Measurements from ENCODE around the gene LHPP. TPM values are rescaled to one million over a fixed set of nuclear protein-coding genes. Genes with fewer than 3 reads are reported as not detected.

LHPP gene
- total RNA-seq, 1 experiment from 2014 or later, result 8.2 TPM

DNA sequence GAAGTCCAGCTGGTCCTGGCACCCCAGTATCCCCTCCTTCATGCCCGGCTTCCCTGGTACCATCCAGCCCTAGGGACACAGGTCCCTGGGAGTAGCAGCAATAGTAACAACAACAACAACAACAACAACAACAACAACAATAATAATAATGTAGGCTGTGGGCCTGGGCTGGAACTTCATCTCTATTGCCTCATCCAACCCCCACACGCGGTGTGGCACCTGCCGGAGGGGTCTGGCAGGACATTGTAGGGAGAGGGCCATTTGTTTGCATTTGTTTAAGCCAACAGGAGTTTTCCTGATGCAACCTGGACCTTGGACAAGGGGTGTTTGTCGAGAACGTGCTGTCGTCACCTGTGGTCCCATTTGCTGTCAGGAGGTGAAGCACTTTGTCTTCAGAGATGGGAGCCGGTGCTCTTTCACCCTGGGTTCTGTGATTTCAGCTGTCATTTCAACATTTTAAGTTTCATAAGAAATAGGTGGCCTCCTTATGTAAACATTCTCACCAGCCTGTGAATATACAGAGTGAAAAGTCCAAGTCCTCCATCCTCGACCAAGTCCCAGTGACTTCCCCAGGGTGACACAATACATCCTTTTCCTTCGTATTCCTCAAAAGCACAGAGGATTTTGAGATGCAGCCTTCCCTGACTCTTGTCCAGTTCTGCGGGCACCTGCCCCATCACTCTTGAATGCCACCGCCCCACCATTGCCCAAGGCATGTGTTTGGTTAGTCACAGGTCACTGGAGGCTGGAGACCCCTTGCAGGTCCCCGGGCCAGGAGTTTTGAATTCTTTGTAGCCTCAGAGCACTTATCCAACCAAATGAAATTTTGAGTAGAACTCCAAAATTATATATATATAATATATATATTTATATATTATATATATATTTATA is 9.2 kb downstream of the LHPP start:
- no peak for DNase-seq (ENCODE audit: low spot score)

DNA sequence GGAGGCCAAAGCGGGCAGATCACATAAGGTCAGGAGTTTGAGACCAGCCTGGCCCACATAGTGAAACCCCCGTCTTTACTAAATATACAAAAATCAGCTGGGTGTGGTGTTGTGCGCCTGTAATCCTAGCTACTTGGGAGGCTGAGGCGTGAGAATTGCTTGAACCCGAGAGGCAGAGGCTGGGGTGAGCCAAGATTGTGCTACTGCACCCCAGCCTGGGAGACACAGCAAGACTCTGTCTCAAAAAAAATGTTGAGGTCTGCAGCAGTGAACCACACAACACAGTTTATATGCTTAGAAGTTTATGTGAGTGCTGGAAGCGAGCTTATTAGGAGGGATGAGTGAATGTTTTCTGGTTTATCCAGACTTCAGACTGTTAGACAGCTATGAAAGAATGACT is 10.4 kb downstream of the LHPP start:
- no peak for DNase-seq (ENCODE audit: low spot score)

DNA sequence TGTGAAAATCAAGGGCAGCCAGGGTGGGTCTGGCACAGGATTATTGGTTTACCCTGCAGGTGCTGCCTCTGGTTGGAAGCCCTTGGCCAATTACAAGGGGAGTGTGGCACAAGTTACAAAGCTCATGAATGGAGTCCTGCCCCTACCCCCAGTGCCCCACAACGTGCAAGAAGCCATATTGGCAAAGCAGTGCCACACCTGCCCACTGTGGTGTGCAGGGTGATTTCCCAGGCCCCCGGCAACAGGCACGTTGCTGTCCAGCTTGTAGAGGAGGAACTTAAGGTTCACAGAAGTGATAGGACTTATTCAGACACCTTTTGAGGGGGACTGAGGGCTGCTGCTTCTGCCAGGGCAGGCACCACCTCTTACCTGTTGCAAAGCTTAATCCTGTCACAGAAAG is 11.4 kb downstream of the LHPP start:
- DNase-seq (ENCODE audit: low spot score), result no peak

DNA sequence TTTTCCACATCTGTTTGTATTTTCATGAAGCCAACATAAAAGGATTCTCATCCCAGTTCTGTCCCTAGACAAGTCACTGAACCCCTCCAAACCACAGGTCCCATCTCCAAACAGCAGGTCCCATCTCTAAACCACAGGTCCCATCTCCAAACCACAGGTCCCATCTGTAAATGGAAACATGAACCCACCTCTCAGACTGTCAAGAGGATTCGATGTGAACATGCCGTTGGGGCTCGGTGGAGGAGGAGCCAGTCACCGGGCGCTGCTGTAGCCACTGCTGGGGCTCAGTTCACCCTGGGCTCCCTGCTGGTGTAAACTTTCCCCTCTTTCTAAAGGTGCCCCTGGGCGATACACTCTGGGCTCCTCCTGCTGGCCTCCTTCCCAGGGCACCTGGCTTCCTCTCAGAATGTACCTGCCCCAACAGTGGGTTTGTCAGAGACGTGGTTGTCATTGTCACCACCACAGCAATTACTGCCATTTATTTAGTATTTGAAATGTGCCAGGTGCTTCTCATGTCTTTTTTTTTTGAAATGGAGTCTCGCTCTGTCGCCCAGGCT is 13.0 kb downstream of the LHPP start:
- DNase-seq (ENCODE audit: low spot score), result no peak

DNA sequence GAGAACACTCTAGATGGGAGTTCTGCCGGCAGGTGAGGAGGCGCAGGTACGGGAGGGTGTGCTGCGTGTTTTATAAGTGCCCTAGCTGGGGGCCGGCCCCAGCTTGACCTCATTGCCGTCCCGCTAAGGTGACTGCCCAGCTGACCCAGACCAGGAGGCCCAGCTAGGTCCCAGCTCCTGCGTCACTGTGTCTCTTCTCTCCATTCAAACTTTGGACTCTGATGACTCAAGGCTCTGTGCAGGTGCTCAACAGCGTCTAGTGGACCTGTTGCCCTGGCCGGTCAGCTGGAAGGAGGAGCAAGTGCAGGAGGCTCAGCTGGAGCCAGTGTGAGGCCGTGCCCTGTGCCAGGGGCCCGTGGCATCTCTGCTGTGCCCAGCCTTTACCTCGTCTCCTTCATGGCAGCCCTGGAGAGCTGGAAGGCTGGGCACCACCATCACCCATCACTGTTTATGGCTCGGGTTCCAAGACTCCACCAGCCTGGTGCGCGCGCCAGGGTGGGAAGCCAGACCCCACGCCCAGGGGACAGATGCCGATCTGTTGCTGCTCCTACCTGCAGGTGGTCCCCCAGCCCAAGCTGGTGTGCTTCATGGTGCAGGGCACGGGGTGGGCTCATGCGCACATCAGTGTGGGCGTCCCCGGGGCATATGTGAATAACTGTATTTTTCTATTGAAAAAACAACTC is 14.6 kb downstream of the LHPP start:
- no peak for DNase-seq (ENCODE audit: low spot score)

DNA sequence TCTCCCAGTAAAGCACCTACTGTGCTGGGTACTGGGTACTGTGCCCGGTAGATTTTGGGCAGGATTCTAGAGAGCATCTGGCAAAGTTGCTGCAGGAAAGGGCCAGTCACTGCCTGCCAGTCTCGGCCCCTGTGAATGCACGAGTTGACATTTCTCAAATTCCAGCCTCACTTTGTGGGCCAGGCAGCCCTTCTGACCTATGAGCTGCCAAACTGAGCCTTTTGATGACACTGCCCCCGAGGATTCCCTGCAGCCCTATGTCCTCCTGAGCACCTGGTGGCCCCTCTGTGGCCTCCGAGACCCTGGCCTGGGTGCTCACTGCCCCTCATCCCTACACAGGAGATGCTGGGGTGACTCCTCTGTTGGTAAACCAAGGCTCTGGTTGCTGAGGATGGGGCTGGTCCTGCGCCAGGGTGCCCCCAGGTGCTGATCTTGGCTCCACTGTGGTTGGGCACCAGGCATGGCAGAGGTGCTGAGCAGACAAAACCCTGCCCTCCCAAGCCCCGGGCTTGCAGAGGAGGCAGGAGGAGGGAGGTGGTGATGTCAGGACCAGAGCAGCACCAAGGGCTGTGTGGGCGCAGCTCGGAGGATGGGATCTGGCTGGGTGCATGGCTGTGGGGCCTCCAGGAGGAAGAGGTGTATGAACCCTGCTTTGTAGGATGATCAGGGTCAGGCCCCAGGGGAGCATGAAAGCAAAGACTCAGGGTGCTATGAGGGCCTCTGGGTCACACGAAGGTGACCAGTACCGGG is 16.2 kb downstream of the LHPP start:
- DNase-seq (ENCODE audit: low spot score), result no peak

DNA sequence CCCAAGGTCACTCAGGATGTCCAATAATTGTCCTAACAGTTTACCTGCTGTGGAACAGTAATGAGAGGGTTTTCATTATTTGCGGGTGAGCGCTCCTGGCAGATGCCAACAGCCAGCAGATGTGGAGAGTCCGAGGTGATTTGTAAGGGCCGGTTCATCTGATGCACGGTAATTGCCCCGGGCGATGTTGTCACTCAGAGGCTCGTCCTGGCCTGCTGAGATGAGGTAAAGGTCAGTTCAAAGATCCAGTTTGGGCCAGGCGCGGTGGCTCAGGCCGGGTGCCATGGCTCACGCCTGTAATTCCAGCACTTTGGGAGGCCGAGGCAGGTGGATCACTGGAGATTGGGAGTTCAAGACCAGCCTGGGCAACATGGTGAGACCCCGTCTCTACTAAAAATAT is 16.9 kb downstream of the LHPP start:
- DNase-seq (ENCODE audit: low spot score), result no peak

DNA sequence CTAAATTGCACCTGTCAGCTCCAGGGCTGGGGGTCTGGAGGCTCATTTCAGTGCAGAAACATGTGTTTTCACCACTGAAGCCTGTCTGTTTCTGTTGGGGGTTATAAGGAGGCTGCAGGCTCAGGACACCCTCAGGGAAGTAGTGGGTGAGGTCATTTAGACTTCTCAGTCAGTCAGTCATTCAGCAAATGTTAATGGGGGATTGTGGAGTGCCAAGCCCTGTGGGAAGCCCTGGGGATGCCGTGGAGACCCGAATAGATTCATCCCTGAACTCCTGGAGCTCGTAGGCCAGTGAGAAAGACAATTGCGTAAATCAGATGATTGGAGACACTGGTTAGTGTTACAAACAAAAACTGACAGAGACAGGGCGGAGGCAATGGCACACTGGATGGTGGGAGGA is 19.2 kb downstream of the LHPP start:
- DNase-seq (ENCODE audit: low spot score), result no peak

DNA sequence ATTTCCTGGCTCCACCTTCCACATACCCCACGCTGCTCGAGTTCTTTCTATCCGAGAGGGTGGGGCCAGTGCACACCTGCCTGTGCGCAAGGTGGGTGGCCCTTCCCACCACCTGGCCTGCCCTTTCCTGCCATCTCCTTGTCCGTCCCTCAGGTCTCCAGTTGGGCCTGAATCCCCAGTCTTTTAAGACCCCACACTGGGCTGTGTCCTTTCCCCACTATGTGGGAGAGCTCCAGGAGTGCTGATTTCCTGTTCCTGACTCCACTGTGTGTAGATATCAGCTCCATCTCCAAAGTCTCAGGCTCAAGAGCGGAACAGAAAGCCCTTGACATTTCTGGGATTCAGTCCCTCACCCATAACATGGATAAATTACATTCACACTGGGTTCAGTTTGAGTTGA is 20.1 kb downstream of the LHPP start:
- DNase-seq (ENCODE audit: low spot score), result no peak

DNA sequence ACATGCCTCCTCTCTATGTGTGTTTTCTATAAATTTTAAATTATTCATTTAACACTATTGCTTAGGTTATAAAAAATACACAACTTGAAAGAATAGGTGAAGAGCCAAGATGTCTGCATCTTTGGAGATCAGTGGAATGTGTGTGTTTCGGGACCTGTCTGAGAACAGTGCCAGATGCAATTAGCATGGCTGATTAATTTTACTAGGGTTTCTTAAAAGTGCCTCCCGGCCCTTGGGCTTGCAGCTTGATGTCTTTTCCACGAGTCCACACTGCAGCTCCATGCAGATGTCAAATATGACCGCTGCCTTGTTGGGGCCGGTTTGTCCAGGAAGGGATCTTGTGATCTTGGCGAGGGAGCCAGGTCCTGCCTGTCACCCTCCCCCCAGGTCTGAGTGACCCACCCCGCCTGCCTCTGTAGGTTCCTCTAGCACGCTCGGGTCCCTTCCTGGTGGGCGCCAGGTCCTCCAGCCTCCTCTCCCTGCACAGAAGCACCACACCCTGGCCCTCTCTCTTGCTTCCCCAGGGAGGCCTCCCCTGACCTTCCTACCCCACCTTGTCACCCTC is 20.7 kb downstream of the LHPP start:
- DNase-seq (ENCODE audit: low spot score), result no peak

DNA sequence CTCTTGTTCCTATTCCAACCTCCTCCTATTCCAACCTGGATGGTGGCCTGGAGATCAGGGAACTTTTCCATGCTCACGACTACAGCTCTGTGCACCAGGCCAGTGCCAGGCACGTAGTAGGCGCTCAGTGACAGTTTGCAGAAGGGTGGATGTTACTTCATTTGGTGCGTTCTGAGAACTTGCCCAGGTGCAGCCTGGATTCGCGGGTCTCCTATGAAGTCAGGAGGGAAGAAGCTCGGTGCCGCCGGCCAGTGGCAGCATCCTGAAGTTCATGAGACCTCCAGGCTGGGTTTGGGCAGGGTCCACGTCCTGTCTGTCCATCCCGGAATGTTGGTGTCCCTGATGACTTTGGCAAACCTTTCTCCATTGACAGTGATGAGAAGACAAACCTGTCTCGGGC is 21.3 kb downstream of the LHPP start:
- no peak for DNase-seq (ENCODE audit: low spot score)

DNA sequence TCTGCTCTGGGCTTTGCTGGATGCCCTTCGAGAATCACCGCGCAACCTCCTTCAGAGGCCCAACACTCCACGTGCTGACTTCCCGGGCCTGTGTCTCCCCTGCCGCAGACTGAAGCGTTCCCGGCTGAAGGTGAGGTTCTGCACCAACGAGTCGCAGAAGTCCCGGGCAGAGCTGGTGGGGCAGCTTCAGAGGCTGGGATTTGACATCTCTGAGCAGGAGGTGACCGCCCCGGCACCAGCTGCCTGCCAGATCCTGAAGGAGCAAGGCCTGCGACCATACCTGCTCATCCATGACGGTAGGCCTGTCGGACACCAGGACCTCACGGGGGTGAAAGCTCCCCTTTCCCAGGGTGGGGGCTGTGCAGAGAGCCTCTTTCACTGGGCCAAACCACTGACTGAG is 22.4 kb downstream of the LHPP start:
- DNase-seq (ENCODE audit: low spot score), result no peak

DNA sequence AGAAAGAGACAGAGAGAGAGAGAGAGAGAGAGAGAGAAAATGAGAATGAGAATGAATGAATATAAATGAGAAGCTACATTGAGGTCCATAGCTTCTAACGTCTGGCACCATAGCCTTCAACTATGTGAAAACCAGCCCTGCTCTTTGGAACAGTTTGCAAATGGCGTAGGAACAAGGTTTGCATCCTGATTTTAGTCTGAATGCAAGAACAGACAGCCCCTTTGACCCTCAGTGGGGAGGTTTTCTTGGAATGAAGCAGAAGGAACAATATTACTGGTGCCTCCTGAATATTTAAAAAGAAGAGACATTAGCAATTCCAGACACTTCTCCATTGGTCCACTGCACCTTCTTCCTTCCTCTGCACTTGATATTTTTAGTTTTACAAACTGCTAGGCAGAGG is 23.0 kb downstream of the LHPP start:
- no peak for DNase-seq (ENCODE audit: low spot score)

DNA sequence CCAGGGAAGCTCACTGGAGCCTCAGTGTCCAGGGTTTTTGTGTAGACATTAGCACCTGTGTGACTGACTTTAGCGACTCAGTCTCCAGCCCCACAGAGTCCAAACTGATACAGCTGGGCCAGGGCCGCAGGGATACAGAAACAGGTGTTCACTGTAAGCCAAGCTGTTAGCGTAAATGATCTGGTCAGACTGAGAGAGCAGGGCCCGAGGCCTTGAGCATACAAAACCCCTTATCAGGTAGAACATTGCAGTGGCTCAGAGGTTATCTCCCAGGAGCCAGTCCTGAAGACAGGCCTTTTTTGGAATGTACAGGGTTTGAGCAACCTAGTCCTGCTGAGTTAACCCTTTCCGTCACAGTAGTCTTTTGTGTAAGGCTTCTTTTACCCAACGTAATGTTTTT is 25.0 kb downstream of the LHPP start:
- DNase-seq (ENCODE audit: low spot score), result no peak

DNA sequence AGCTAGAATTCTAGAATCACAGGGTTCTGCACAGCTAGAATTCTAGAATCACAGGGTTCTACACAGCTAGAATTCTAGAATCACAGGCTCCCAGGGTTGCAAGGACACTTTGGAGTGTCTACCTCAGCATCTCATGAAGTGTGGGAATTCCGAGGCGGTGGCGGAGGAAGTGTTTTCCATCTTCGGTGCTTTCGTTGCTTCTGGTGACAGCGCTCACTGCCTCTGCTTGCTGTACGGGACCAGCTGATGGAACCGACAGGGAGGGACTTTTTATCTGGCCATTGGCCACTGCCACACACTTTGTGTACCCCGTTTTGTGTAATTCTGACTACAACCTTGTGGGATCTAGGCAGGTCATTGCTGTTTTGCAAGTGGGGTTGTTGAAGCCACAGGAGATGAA is 29.5 kb downstream of the LHPP start:
- no peak for DNase-seq (ENCODE audit: low spot score)

DNA sequence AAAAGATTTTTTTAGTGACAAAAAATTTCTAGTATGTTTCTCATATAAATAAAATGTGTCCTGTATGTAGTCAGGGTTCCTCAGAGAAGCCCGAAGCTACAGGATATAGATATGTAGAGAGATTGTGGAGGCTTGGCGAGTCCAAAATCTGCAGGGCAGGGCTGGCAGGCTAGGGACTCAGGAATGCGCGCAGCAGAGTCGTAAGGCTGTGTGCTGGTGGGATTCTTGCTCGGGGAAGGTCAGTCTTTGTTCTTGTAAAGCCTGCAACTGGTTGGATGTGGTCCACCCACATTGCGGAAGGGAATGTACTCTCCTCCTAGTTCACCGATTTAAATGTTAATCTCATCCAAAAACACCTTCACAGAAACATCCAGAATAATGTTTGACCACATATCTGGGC is 30.6 kb downstream of the LHPP start:
- no peak for DNase-seq (ENCODE audit: low spot score)

DNA sequence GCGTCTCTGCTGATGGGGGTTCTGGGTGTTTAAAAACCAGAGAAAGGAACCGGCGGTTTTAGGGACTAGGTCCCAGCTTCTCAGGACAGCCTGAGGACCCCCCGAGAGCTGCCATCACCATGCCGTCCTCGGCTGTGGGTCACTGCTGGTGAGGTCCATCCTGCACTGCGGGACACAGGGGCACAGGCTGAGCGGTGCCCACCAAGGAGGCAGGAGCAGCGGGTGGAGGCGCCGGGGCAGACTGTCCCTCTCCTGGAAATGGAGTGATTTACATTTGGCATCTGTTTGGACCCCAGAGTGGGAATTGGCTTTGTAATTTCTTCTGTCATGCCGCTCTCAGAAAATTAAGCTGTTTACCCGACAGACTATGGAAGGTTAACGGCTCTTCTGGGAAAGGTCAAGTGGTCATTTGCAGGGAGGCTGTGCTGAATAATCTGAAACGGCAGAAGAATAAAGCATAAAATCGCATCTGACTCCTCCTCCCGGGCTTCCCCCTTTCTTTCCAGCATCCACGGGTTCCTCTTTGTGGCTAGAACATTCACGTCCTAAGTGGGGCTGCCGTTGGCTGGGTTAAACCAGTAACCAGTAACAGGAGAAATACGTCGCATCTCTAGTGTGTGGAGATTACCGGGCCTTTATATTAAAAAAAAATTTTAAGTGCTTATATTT is 31.7 kb downstream of the LHPP start:
- no peak for DNase-seq (ENCODE audit: low spot score)

DNA sequence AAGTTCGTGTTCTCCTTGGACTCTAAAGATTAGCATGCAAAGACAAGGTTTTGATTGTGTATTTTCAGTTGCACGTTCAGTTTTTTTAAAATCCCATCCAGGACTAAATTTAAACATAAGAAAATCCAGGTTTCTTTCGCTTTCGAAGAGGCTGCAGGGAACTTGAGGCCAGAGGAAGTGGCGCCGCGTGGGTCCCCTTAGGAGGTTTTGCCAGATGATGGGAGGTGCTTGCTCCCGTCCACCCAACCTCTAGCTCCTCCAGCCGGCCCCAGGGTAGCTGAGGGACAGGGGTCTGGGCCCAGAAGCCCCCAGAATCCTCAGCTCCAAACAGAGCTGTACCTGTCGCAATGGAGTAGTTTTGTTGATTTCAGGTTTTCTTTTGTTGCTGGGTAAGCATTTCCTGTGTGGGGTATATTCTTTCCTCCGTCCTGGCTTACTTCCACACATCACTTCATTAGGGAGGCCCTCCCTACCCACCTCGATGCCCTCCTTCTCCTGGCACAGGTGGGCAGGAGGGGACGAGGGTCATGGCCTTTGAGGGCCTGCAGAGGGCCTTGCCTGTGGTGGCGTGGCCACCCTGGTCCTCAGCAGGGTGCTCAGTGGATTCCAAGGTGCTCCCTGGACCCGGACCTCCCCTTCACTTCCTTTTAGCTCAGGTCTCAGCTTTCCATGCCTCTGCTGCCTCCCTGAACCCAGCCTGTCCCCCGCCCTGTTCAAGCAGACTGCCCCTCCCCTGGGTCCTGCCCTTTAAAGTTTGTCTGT is 32.6 kb downstream of the LHPP start:
- DNase-seq (ENCODE audit: low spot score), result no peak

DNA sequence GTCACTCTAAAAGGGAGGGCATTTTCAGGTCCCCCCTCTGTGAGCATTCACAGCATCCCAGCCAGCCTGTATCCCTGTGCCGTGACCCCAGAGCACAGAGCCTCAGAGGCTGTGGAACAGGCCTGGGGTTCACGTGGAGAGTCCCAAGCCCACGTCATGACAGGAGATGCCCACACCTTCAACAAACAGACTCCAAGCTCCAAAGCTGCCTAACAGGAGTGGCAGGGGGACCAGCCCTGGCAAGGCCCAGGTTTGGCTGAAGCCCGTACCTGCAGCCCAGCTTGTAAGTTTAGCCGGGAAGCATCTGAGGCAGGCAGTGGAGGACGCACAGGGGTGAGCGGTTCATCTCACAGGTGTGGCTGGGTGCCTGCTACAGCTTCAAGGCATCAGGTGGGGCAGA is 33.5 kb downstream of the LHPP start:
- DNase-seq (ENCODE audit: low spot score), result no peak

DNA sequence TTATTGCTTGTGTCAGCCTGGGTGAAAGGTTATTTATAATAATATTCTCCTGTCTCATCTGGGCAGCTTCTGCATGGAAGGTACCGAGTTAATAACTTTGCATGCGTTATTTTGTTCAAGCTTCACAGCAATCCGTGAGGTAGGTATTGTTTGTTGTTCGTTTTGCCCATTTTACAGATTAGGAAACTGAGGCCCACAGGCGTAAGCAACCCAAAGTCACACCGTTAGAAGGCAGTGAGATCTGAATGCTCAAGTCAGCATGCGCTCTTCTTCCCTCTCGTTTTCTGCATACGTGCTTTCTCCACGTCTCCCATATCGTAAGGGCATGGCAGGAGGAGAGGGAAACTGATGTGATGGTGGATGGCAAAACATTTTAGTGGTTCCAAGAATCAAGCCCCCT is 34.1 kb downstream of the LHPP start:
- DNase-seq (ENCODE audit: low spot score), result no peak

DNA sequence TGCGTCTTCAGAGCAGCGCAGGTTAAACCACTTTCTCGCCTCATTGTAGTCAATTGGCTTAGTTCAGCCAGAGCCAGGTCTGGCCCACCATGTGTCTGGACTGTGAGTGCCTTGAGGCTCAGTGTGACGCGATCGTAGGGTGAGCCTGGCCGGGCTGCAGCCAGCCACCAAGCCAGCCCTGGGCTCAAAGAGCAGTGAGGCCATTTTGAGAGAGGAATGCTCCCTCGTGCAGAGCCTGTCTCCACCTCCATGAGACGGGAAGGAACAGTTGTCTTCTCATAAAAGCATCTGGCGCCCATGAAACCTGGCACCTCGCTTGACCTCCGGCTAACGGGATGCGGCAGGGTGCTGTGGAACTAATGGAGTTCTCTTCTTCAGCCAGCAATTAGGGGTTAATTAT is 34.5 kb downstream of the LHPP start:
- no peak for DNase-seq (ENCODE audit: low spot score)
